GM18861 (cell line): ENCODE measurements around the gene NOC4L.

Experiments
- ATAC-seq: cut with Tn5 transposase; IDR thresholded peaks from one replicate; pipeline ENCODE4 v1.9.1; 2021; ENCODE audit not compliant: unreplicated experiment

Gene NOC4L

GRCh38 chr12:132154941-132155770 lies 10.9 kb downstream of the NOC4L start:
- no peak for ATAC-seq

GRCh38 chr12:132155771-132156572 lies 11.7 kb downstream of the NOC4L start:
- ATAC-seq = no peak

- ATAC-seq = no peak
Measured at GRCh38 chr12:132156573-132157325, 12.5 kb downstream of the NOC4L start.

GRCh38 chr12:132157733-132158409 lies 13.6 kb downstream of the NOC4L start:
- ATAC-seq = no peak

- no peak for ATAC-seq
Measured at GRCh38 chr12:132158677-132159554, 14.7 kb downstream of the NOC4L start.

- ATAC-seq = no peak
Measured at GRCh38 chr12:132159555-132160003, 15.3 kb downstream of the NOC4L start.

GRCh38 chr12:132160016-132160415 lies 15.8 kb downstream of the NOC4L start:
- ATAC-seq = no peak

GRCh38 chr12:132160601-132161035 lies 16.4 kb downstream of the NOC4L start:
- ATAC-seq = no peak

- ATAC-seq = no peak
Measured at GRCh38 chr12:132161036-132161781, 17.0 kb downstream of the NOC4L start.

GRCh38 chr12:132161796-132162507 lies 17.7 kb downstream of the NOC4L start:
- no peak for ATAC-seq

- ATAC-seq = no peak
Measured at GRCh38 chr12:132162508-132163031, 18.3 kb downstream of the NOC4L start.

GRCh38 chr12:132163041-132163910 lies 19.0 kb downstream of the NOC4L start:
- no peak for ATAC-seq

- no peak for ATAC-seq
Measured at GRCh38 chr12:132163911-132164288, 19.6 kb downstream of the NOC4L start.

GRCh38 chr12:132164426-132164825 lies 20.2 kb downstream of the NOC4L start:
- no peak for ATAC-seq

GRCh38 chr12:132165584-132165983 lies 21.3 kb downstream of the NOC4L start:
- no peak for ATAC-seq

- ATAC-seq = no peak
Measured at GRCh38 chr12:132166093-132166492, 21.8 kb downstream of the NOC4L start.
